Dedifferentiated amniotic fluid mesenchymal stem cell (primary cell): ENCODE results near the gene SV2A.
"Not testable (repeated sequence)": the region's sequence is repeated elsewhere in the genome, so short reads cannot be mapped to it uniquely, and the experiment has no call there.

Experiments used
- DNase-seq: peaks from one replicate; pipeline ENCODE4 v3.0.0-alpha.2; 2016; ENCODE audit errors: extremely low spot score

The SV2A gene

DNA sequence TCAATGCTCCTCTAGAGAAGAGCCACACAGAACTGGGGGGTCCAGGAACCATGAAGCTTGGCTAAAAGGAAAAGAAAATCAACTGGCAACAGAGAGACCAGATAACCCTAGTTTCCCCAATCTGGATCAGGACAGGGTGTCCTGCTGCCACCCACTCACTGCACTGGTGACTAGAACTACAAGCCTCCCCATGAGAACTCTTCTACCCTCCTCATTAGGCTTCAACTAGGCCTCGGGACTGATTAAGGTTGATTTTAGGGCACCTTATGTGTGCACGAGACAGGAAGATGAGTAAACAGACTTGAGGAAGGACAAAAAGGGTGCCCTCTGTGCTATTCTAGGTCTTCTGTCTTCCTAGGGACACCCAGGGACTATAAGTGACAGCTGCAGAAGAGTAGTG, 12.2 kb upstream of the SV2A start:
- DNase-seq, result no peak

GRCh38 chr1:149928401-149928724, 10.7 kb upstream of the SV2A start:
- no peak for DNase-seq

DNA sequence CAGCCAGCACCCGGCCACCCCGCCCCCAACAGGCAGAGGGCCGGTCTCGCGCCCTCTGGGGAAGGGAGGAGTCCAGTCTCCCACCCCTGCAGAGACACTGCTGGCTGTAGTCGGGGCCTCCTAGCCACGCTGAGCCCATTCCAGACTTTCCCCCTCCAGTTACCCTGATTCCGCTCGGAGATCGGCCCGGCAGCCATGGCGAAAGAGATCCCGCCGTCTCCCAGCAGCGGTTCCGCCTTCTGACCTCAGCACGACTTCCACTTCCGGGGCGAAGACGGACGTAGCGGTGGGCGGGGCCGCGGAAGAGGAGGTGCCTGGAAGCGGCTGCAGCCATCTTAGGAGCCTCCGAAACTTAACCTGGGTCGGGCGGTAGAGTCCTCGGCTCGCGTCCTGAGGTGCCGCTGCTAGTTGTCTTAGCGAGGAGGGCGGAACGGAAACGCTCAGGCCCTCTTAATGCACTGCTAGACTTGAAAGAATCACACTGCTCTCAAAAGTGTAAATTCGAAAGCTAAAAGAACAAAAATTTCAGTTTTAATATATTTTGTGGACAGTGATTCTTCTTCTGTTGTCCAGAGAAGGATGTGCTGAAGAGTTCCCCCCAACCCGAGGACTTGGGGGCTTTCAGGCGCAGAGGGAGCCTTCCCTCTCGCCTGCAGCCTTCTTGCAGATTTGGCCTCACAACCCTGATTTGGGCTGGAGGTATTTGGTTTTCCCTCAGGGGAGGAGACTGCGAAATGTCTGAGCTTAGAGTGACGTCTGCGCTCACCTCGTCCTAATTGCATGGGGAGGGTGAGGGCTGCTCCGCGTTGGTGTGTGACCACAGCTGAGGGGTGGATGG, 10.1 kb upstream of the SV2A start, which contains the start of gene SF3B4:
Gene SF3B4, minus strand, starts transcription at position 241 of the 838 bp plus-strand sequence. Its CDS starts 44 bp downstream, at position 197.
- peak; percentile 92 for DNase-seq

DNA sequence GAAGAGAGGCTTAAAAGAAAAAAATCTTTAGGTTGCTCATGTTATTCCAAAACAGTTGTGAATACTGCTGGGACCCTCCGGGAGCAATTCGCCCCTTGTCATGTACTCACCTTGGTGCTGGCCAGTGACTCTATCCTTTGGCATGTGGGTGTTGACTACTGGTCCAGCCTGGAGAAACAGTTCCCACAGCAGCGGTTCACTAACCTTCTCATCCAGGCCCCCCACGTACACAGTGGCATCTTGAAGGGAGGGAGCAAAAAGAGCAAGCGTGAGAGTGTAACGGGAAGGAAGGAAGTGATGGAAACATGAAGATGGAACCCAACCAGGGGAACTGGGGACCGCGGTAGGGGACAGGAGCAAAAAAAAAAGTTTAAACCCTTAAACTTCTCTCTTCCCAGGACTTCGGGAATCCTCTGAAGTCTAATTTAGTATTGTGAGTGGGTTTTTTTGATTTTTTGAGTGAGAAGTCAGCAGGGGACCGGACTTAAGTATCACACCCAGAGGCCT, 9.5 kb upstream of the SV2A start:
- DNase-seq, result no peak

DNA sequence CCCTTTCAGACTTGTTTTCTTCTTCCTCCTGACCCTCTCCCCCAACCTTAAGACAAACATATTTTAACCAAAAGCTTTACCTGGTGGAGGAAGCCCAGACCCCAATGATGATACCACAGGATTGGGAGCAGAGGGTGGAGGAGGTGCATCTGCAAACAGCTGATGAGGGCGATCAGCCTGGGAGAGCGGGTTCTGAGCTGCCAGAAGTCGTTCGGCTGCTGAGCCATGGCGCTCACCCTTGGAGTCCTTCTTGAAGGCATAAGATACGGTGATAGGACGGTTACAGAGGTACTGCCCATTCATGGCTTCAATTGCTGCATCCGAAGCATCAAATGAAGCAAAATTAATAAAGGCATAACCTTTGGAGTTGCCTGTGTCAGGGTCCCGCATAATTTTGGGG, 8.7 kb upstream of the SV2A start:
- no peak for DNase-seq

DNA sequence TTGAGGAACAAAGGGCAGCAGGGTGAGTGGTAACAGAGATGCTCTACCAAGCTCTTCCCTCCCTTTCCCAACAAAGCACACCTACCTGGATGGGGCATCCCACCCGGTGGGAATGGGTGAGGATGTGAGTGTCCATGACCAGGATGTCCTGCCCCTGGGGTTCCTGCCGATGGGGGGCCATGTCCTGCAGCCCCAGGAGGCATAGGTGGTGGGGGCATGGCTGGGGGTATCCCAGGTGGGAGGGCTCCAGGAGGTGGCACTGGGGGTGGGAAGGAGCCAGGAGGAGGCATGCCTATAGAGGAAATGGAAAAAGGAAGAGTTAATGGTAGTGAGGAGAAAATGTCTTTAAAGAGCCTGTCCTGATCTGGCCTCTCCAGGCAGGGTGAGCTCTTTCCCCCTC, 8.1 kb upstream of the SV2A start:
- DNase-seq, result no peak

- DNase-seq, result no peak
These were observed 7.7 kb upstream of the SV2A start for GRCh38 chr1:149925345-149925744.

DNA sequence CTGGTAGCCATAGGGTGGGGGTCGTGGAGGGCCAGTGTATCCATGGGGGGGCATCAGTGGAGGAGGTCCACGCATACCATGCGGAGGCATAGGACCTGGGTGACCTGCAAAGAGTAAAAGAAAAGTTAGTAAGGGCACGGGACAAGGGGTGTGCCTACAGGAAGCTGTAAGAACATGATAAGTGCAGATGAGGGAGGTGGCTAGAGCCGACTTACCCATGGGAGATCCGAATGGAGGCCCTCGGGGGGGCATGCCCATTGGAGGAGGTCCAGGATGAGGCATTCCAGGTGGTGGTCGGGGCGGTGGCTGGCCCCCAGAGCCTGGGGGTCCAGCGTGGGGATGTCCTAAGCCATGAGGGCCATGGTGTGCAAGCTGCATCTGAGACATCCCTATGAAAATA, 6.0 kb upstream of the SV2A start:
- no peak for DNase-seq

DNA sequence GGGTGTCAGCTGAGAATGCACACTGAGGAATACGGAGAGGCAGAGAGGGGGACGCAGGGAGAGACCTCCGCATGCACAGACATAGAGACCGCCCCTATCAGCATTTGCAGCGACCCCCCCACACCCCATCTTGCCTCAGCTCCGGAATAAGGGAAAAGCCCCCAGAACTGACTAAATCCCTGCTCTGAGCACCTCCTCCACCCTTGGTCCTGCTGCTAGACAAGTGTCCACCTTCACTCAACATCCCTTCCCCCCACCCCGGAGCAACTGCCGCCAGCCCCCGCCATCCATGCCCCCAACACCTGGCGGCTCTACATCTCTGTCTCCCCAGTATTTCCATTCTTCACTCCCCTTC, 769 bp downstream of the SV2A start:
- no peak for DNase-seq

GRCh38 chr1:149916193-149916897, 1.3 kb downstream of the SV2A start:
- DNase-seq, result no peak

DNA sequence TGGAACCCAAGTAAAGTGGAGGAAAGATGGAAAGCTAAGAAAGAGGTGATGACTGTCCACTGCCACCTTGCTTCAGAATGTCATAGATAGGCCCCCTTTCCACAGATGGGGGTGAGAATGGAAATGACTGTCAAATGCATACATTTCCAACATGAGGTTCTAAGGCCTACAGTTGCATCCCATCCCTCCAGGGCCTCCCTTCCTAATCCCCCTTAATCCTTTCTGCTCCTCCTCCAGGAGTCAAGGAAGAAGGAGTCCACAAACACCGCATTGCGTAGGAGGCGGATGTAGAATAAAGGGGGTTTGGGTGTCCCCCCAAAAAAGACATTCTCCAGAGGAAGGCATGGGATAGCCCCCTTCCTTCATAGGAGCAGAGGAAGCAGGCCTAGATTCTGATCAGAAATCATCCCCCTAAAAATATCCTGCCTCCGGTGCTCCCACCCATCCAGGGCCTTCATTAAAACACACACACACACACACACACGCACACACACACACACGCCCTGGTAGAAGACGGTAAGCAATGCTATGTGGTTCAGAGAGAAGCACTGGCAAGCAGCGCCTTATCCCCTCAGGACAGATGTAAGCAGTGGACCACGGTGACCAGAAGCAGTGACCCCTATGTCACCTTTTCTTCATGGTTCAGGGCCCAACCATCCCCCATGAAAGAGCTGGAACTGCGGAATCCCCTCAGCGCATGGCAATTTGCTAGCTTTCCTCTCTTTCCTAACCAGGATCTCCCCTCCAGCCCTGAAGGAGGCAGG, 2.0 kb downstream of the SV2A start:
- DNase-seq, result no peak

- DNase-seq, result no peak
These were observed 3.1 kb downstream of the SV2A start for GRCh38 chr1:149914545-149914944.

DNA sequence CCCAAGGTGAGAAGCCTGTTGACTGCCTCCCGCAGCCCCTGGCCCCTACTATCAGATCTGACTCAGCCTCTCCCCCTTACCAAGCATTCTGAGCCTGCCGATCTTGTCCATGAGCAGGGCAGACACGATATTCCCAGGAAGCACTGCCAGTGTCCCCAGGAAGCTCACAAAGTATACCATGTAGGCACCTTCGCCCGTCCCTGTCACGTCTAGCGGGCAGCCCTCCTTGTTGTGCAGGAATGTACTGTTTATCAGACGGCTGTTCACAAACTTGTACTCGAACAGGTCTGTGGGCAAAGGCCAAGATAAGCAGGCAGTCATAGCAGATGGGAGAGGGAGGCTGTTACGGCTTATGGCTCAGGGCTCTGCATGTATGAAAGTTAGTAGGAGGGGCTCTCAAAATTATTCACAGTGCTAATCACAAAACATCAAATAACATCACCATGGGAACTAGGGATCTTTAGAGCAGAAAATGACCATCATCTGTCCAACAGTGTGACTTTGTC, 11.0 kb downstream of the SV2A start:
- no peak for DNase-seq

DNA sequence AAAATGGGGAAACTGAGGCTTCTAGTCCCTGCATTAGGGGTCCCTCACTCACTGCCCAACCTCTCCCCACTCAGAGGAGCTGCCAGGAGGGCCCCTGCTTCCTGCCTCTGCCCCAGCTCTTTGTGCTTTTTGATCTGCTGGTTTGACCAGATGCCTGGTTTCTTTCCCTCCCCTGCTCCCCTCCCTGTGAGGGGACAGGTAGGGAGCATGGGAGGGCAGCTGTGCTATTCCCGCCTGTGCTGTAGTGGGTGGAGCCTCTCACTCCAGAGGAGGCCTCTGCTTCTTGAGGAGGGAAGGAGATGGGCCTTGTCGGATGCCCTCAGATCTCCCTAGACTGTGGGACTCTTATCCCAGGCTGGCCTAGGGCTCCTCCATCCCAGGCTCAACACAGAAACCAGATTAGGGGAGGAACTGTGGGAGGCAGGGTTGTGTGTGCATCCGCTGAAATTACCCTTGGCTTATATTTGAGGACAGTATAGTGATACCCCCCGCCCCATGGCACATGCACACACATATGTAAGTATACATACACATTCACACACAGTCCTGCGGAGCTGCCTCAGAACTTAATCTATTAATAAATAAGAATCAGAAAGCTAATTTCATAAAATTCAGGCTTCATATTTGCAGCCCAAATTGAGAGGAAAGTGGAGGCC, 13.7 kb downstream of the SV2A start:
- no peak for DNase-seq

DNA sequence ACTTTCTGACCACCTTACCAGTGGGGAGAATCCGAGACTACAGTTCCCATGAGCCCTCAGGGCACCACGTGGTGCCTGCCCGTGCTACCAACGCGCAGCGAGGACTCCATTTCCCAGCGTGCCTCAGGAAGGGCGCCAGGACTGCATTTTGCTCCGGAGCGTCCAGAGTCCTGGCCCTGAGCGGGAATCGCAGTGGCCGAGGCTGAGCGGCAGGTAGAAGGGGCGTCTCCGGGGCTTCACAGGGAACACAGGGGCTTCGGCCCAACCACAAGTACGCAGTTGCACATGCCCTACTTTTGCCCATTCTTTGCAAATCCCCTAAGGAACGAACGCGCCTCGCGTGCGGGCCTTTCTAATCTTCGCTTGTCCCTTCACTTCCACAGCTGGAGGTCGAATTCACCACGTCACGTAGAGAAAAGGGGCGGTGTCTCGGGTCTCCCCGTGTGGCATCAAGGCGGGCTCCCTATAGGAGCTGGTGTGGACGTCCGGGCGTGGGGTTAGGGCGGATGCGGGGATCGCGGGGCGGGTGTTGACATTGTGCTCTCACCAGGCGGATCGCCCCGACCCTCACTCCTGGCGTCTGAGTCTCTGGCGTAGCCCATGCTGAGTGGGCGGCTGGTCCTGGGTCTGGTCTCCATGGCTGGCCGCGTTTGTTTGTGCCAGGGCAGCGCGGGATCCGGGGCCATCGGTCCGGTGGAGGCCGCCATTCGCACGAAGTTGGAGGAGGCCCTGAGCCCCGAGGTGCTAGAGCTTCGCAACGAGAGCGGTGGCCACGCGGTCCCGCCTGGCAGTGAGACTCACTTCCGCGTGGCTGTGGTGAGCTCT, 18.0 kb downstream of the SV2A start, which contains the start of gene BOLA1:
Gene BOLA1, plus strand, starts transcription at position 109 of the 825 bp plus-strand sequence. Its CDS starts 492 bp downstream, at position 601.
- DNase-seq, result peak; percentile 90

DNA sequence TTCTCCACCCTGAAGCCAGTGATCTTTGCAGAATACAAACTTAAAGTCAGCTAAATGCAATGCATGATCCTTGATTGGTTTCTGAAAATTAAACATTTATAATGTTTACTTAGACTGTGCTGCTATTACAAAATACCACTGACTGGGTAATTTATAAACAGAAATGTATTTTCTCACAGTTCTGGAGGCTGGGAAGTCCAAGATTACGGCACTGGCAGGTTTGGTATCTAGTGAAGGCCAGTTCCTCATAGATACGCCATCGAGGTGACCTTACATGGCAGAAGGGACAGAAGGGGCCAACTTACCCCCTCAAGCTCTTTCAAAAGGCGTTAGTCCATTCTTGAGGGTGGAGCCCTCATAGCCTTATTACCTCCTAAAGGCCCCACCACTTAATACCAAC, 21.1 kb downstream of the SV2A start:
- DNase-seq, result no peak

DNA sequence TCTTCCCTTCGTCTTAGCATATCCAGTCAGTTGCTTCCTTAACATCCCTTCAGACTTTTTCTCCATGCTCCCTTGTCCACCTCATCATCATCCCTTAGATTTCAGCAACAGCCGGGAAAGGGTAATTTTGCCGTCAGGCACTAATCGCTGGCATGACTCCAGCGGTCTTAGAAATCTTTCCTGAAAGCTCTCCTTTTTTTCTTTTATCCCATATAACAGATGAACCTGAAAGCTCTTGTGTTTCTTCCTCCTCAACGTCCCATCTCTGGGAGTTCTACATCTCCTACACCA, 28.7 kb downstream of the SV2A start:
- peak; percentile 23 for DNase-seq

DNA sequence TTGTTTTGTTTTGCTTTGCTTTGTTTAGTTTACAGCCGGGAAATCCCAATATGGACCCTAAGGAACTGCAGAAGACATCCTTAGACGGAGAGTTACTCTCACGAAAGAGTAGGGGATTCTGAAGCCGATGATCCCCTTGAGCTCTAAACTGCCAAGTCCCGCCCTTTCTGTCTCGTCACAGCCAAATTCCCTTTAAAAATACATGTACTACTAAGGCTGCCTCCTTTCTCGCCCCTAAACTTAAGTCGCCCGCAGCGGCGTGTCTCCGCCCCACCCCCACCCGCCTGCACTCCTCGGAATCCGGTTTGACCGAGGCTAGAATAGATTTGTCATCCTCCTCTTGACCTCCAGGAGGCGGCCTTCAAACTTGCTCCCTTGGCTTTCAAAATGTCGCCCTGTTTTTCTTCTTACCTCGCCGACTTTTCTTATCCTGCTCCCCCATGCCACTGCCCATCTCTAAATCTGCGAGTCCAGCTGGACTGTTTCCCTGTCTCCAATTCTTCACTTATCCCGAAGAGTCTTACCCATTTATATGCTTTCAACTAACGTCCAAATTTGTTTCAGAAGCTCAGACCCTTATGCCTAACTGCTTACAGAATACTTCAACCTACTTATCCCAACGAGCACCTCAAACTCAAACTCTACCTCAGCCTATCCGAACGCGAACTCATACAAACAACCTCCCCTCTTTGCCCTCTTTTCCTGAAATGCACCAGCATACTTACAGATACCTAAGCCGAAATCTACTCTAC, 29.2 kb downstream of the SV2A start:
- peak; percentile 86 for DNase-seq

GRCh38 chr1:149887456-149888246, 30.0 kb downstream of the SV2A start:
- DNase-seq, result peak; percentile 99

DNA sequence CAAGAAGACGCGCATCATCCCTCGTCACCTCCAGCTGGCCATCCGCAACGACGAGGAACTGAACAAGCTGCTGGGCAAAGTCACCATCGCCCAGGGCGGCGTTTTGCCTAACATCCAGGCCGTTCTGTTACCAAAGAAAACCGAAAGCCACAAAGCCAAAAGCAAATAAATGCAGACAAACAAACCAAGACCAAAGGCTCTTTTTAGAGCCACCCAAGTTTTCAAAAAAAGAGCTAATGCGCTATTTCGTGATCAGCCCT, 30.5 kb downstream of the SV2A start:
- DNase-seq, result not testable (repeated sequence)
